ENCODE measurements around the gene HSPA1A. TPM values are rescaled to one million over a fixed set of nuclear protein-coding genes. Genes with fewer than 3 reads are reported as not detected.

HSPA1A gene
- total and polyA plus RNA-seq, 9 of the 15 experiments (the other 6 are each of a cell fraction or from before 2014, with no cell fraction given): 2.2 to 273 (median 107) TPM

- TF ChIP-seq HMBOX1 (IDR thresholded peaks at IDR 0.05) (no peak), ZNF584 (CRISPR knock-in tag; IDR thresholded peaks at IDR 0.05; ENCODE audit: low read depth) (no peak), ZNF561 (CRISPR knock-in tag; conservative IDR thresholded peaks at IDR 0.05) (no peak), BRD9 (IDR thresholded peaks at IDR 0.05; ENCODE audit: low read depth, partially characterized antibody) (no peak), NFATC3 (IDR thresholded peaks at IDR 0.05) (no peak), ZNF133 (CRISPR knock-in tag; IDR thresholded peaks at IDR 0.05) (no peak), ZNF384 (IDR thresholded peaks at IDR 0.05; ENCODE audit: low read depth, low read length) (peak; percentile 81), CBX8 (IDR thresholded peaks at IDR 0.05; ENCODE audit: borderline replicate concordance, extremely low read depth, low read depth, low read length, poor library complexity, severe bottlenecking) (no peak), ARID1B (IDR thresholded peaks at IDR 0.05) (no peak), ZNF12 (CRISPR knock-in tag; IDR thresholded peaks at IDR 0.05) (no peak), ZNF449 (CRISPR knock-in tag; IDR thresholded peaks at IDR 0.05) (no peak), ZNF740 (CRISPR knock-in tag; IDR thresholded peaks at IDR 0.05) (no peak), ZNF740 (tag; IDR thresholded peaks at IDR 0.05) (no peak), KLF13 (tag; IDR thresholded peaks at IDR 0.05; ENCODE audit: borderline replicate concordance, low read depth) (no peak), FOS (IDR thresholded peaks at IDR 0.05; ENCODE audit: extremely low read depth, insufficient read length) (no peak), RFX1 (IDR thresholded peaks at IDR 0.05) (no peak), SETDB1 (IDR thresholded peaks at IDR 0.05; ENCODE audit: low read length) (no peak), ZNF707 (CRISPR knock-in tag; conservative IDR thresholded peaks at IDR 0.05) (no peak)
Measured at GRCh38 chr6:31771992-31772358, 43.4 kb upstream of the HSPA1A start (continued).
